Measurements from ENCODE around the gene S1PR2. TPM values are rescaled to one million over a fixed set of nuclear protein-coding genes. Genes with fewer than 3 reads are reported as not detected.

S1PR2 gene
- polyA plus RNA-seq, 1 experiment: 19.7 TPM

- H3K27ac ChIP-seq (ENCODE audit: low read depth, low read length): no peak overlapping the region
- no peak for TF ChIP-seq CTCF (IDR thresholded peaks at IDR 0.05; ENCODE audit: low read depth, low read length)
- POLR2A ChIA-PET: interaction anchor here (0.5 to 2.0 kb wide), 2 partner anchors 11 to 129 kb away, joined by 5 to 18 read pairs; no protein-coding TSS in a partner anchor
- peaks cover 4% of the 10 kb centered on the region; the same call in 1 of the 2 replicates for H3K9me3 ChIP-seq (ENCODE audit: control insufficient read depth, insufficient read depth, low read length)
- no peaks in the 10 kb centered on the region for H3K27me3 ChIP-seq (ENCODE audit: control insufficient read depth, insufficient read depth, low read length)
- no peak for DNase-seq (ENCODE audit: low read depth, low spot score)
- H3K4me3 ChIP-seq (ENCODE audit: low read depth, low read length): no peak overlapping the region
- CTCF ChIA-PET: interaction anchor here (0.6 to 6.6 kb wide), 11 partner anchors 8 to 212 kb away, joined by 3 to 188 read pairs (median 9); partner anchors contain the start of genes ICAM1, RAVER1 and TYK2
Observed at GRCh38 chr19:10260141-10260584, 29.0 kb upstream of the S1PR2 start.

GRCh38 chr19:10259162-10259905, 28.2 kb upstream of the S1PR2 start:
- CTCF ChIA-PET: interaction anchor here (0.6 to 6.6 kb wide), 43 partner anchors 9 to 168 kb away, joined by 3 to 188 read pairs (median 4); partner anchors contain the start of genes CDC37, DNMT1, ICAM1 and ICAM5
- DNase-seq (ENCODE audit: low read depth, low spot score): peak; percentile 53

GRCh38 chr19:10258080-10258710, 27.1 kb upstream of the S1PR2 start:
- Histone ChIP-seq H3K27ac (ENCODE audit: low read depth, low read length) (no peak overlapping the region), H3K9me3 (ENCODE audit: control insufficient read depth, insufficient read depth, low read length) (peaks cover 4% of the 10 kb centered on the region; the same call in 1 of the 2 replicates), H3K4me3 (ENCODE audit: low read depth, low read length) (no peak overlapping the region), H3K27me3 (ENCODE audit: control insufficient read depth, insufficient read depth, low read length) (no peaks in the 10 kb centered on the region)
- CTCF ChIA-PET: interaction anchor here (0.5 to 6.6 kb wide), 37 partner anchors 8 to 687 kb away, joined by 3 to 188 read pairs (median 4); partner anchors contain the start of genes CDC37, DNMT1, ICAM1 and ICAM5
- TF ChIP-seq CTCF (IDR thresholded peaks at IDR 0.05; ENCODE audit: low read depth, low read length): no peak
- POLR2A ChIA-PET: interaction anchor here (0.6 to 2.0 kb wide), 9 partner anchors 13 to 132 kb away, joined by 3 to 18 read pairs (median 4); partner anchors contain the start of genes ICAM1, RAVER1, S1PR2 and TYK2
- no peak for DNase-seq (ENCODE audit: low read depth, low spot score)

More at GRCh38 chr19:10259162-10259905, 28.2 kb upstream of the S1PR2 start:
- no peak overlapping the region for H3K4me3 ChIP-seq (ENCODE audit: low read depth, low read length)
- peaks cover 4% of the 10 kb centered on the region; the same call in 1 of the 2 replicates for H3K9me3 ChIP-seq (ENCODE audit: control insufficient read depth, insufficient read depth, low read length)
- TF ChIP-seq CTCF (IDR thresholded peaks at IDR 0.05; ENCODE audit: low read depth, low read length): peak; percentile 77
- H3K27ac ChIP-seq (ENCODE audit: low read depth, low read length): no peak overlapping the region
- POLR2A ChIA-PET: interaction anchor here (0.6 to 2.0 kb wide), 11 partner anchors 12 to 169 kb away, joined by 3 to 18 read pairs (median 4); partner anchors contain the start of genes CDC37, ICAM1, RAVER1 and S1PR2
- H3K27me3 ChIP-seq (ENCODE audit: control insufficient read depth, insufficient read depth, low read length): no peaks in the 10 kb centered on the region

GRCh38 chr19:10256970-10257615, 26.0 kb upstream of the S1PR2 start:
- Histone ChIP-seq H3K9me3 (ENCODE audit: control insufficient read depth, insufficient read depth, low read length) (peaks cover 9% of the 10 kb centered on the region; the same call in 1 of the 2 replicates), H3K4me3 (ENCODE audit: low read depth, low read length) (no peak overlapping the region), H3K27me3 (ENCODE audit: control insufficient read depth, insufficient read depth, low read length) (no peaks in the 10 kb centered on the region), H3K27ac (ENCODE audit: low read depth, low read length) (no peak overlapping the region)
- ChIA-PET CTCF (interaction anchor here (6.6 kb wide), 1 partner anchor 133 kb away, joined by 188 read pairs; no protein-coding TSS in a partner anchor), POLR2A (no interaction called here)
- DNase-seq (ENCODE audit: low read depth, low spot score): no peak
- no peak for TF ChIP-seq CTCF (IDR thresholded peaks at IDR 0.05; ENCODE audit: low read depth, low read length)
